GM12874 (cell line): Measurements from ENCODE around the gene PRDM8.

Experiments
- TF ChIP-seq, protein P1 (sequence below): IDR thresholded peaks from 2 replicates; pipeline ENCODE4 v1.5.1; 2011; ENCODE audit warnings: low read depth, mild to moderate bottlenecking, control low read depth, low read length, moderate library complexity; ENCODE audit not compliant: insufficient read depth

The PRDM8 gene

GRCh38 chr4:80225595-80225994 lies 28.3 kb downstream of the PRDM8 start:
- TF ChIP-seq, protein P1, sequence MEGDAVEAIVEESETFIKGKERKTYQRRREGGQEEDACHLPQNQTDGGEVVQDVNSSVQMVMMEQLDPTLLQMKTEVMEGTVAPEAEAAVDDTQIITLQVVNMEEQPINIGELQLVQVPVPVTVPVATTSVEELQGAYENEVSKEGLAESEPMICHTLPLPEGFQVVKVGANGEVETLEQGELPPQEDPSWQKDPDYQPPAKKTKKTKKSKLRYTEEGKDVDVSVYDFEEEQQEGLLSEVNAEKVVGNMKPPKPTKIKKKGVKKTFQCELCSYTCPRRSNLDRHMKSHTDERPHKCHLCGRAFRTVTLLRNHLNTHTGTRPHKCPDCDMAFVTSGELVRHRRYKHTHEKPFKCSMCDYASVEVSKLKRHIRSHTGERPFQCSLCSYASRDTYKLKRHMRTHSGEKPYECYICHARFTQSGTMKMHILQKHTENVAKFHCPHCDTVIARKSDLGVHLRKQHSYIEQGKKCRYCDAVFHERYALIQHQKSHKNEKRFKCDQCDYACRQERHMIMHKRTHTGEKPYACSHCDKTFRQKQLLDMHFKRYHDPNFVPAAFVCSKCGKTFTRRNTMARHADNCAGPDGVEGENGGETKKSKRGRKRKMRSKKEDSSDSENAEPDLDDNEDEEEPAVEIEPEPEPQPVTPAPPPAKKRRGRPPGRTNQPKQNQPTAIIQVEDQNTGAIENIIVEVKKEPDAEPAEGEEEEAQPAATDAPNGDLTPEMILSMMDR = no peak

DNA sequence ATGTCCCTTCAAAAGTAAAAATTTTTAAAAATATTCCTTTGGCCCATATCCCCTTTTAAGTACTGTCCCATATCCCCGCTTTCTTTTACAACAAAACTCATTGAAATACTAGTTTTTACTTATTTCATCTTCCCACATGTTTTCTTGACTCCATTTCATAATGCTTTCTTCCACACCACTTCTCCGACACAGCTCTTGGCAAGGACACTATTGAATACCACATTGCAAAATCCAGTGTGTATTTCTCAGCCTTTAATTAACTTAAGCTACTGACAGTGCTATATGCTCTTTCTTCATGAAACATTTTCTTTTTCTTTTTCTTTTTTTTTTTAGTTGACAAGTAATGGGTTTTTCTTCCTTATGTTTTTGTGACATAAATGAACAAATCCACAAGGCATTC lies 28.8 kb downstream of the PRDM8 start:
- TF ChIP-seq, protein P1 = no peak

- TF ChIP-seq, protein P1 = no peak
These were observed 31.2 kb downstream of the PRDM8 start for GRCh38 chr4:80228460-80228859.

DNA sequence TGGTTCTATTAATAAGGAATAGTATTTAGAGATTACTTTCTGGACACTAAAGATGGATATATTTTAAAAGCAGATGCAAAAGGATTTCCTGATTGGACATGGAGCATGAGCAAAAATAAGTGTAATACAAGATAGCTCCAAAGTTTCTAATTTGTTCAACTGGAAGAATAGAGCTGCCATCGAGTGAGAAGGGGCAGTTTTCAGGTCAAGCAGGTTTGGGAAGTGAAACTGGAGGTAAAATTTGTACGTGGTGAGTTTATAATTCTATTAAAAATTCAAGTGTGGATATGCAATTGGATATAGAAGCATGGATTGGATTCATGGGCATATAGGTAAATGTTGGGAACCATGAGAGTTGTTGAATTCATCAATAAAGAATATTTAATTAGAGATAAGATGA lies 31.8 kb downstream of the PRDM8 start:
- TF ChIP-seq, protein P1 = no peak

- TF ChIP-seq, protein P1 = no peak
These were observed 32.3 kb downstream of the PRDM8 start for GRCh38 chr4:80229590-80229989.

DNA sequence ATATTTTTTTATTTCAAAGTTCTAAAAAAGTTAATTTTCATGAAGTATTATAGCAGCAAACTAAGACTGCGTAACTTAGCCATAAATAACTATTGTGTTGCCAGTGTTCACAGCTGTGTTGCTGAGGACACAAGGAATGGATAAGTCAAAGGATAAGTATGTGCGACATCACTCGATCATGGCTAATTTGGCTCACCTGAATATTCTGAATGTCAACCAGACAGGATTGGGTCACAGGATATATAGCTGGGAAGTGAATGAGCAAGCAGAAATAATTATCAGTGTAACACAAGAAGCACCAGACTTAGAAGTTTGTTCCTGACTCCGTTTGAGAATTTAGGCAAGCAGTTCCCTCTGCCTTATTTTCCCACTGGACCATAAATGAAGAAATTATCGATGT lies 33.9 kb downstream of the PRDM8 start:
- TF ChIP-seq, protein P1 = no peak

- TF ChIP-seq, protein P1 = no peak
These were observed 35.5 kb downstream of the PRDM8 start for GRCh38 chr4:80232707-80233370.
